Ovary (tissue), 9 donors: ENCODE measurements around the gene SLC9A9. TPM values are rescaled to one million over a fixed set of nuclear protein-coding genes. Genes with fewer than 3 reads are reported as not detected.

Source experiments
- DNase-seq, 5 donors: peaks; one replicate each; pipeline ENCODE4 v3.0.0-alpha.2; 2019 to 2020
- H3K27ac ChIP-seq, 2 donors: fragments of 200-600 bp; one replicate each; pipeline versions ENCODE4 v1.5.1 to v1.8.0; 2019 to 2022
- H3K27me3 ChIP-seq: fragments of 200-600 bp; one replicate; pipeline ENCODE4 v1.8.0; 2022
- H3K36me3 ChIP-seq: fragments of 200-600 bp; sonication (generic); one replicate; pipeline ENCODE4 v1.5.1; 2019
- H3K4me1 ChIP-seq: one replicate; pipeline ENCODE4 v1.8.1; 2013; ENCODE audit warnings: mild to moderate bottlenecking, moderate library complexity; ENCODE audit not compliant: insufficient read depth
- H3K4me3 ChIP-seq: fragments of 200-600 bp; sonication (generic); one replicate; pipeline ENCODE4 v1.5.1; 2017
- H3K9me3 ChIP-seq, 2 donors: fragments of 200-600 bp in 1 of 2; sonication (generic) in 1 of 2; one replicate each; pipeline versions ENCODE4 v1.5.1 to v1.8.1; 2013 to 2019; ENCODE audit warnings: mild to moderate bottlenecking in 1 of 2, moderate library complexity in 1 of 2
- CTCF ChIP-seq, 3 donors: fragments of 450-650 bp in 2 of 3; fragments of 200-600 bp in 1 of 3; IDR thresholded peaks; one replicate each; pipeline versions ENCODE4 v1.5.1 to v1.8.0; 2016 to 2022; ENCODE audit warnings: antibody characterized with exemption in 3 of 3, mild to moderate bottlenecking in 1 of 3
- EP300 ChIP-seq: sonication (generic); formaldehyde crosslinking; IDR thresholded peaks from one replicate; pipeline ENCODE4 v1.6.1; 2017; ENCODE audit warnings: antibody characterized with exemption
- POLR2A ChIP-seq: fragments of 450-650 bp; IDR thresholded peaks from one replicate; pipeline ENCODE4 v1.6.1; 2017; ENCODE audit warnings: antibody characterized with exemption, mild to moderate bottlenecking, moderate library complexity
- WGBS, 3 donors: extraction: QIAGEN DNeasy Blood & Tissue Kit in 1 of 3; methylation state at CpG; one replicate each; pipeline versions ENCODE4 v1.1.5 to v1.1.7; 2013 to 2017; 5-methylcytosine and 5-hydroxymethylcytosine counted together
- intact Hi-C, 4 donors: fragments of 100-400 bp; cut with DNase I; formaldehyde crosslinking; loops; one replicate each; pipeline versions ENCODE4 v1.11.0 to v1.15.1; 2022 to 2023
- polyA plus RNA-seq, 2 donors: library from polyadenylated mRNA; stranded (reverse); fragments of 200-250 nt in 1 of 2; fragments of 350-450 nt in 1 of 2; fragmentation: Illumina TruSeq in 1 of 2; extraction: RNeasy Lipid Tissue Mini Kit (QIAGEN cat#74804) in 1 of 2; gene quantifications; one replicate each; pipeline ENCODE4 v1.2.3, GENCODE V29; 2013 to 2014
- total RNA-seq, 7 donors: library from RNA; depleted of rRNA in 2 of 7; stranded (reverse); fragments of >200 nt in 2 of 7; fragmentation: NEBNext Ultra II Directional in 3 of 7; extraction: Animal tissue kit (Norgen Biotek cat#: 25700) in 3 of 7; gene quantifications; one replicate each; pipeline versions ENCODE4 v1.1.0 to v1.2.4, GENCODE V29; 2016 to 2023
- donor health status: DM: no; HTN: no; CAD: no; lungs with moderate emphysema.
- donor health status: DM: no; HTN: no; CAD: no.
- donor health status: Bipolar disorder and iron deficiency.
- donor health status: DM: yes; HTN: yes; CAD: no.
- donor health status: DM: no; HTN: no; CAD: no.
- donor health status: DM: yes; HTN: yes; CAD: no.

Gene SLC9A9
- total and polyA plus RNA-seq, 9 donors = 7.0 to 22.7 (median 13.5) TPM

GRCh38 chr3:143754090-143754489 is 94.2 kb downstream of the SLC9A9 start:
- no peaks in the 10 kb centered on the region for H3K9me3 ChIP-seq
- H3K36me3 ChIP-seq = no peaks in the 10 kb centered on the region
- WGBS, 3 donors = 0 to 3% (median 3%) methylated on average over 1 of the region's 1 CpG
- H3K27me3 ChIP-seq = no peaks in the 10 kb centered on the region
- H3K4me3 ChIP-seq = no peak overlapping the region
- no peak for DNase-seq
- TF ChIP-seq POLR2A = no peak
- TF ChIP-seq CTCF (IDR thresholded peaks at IDR 0.05) = no peak
- no peak for TF ChIP-seq EP300
- intact Hi-C loops = no loop called here
- H3K4me1 ChIP-seq = peaks cover 2% of the 10 kb centered on the region
- no peak overlapping the region for H3K27ac ChIP-seq

GRCh38 chr3:143753456-143753855 is 94.8 kb downstream of the SLC9A9 start:
- H3K4me1 ChIP-seq = peaks cover 2% of the 10 kb centered on the region
- no peaks in the 10 kb centered on the region for H3K9me3 ChIP-seq
- no peaks in the 10 kb centered on the region for H3K36me3 ChIP-seq
- H3K27ac ChIP-seq = no peak overlapping the region
- no peaks in the 10 kb centered on the region for H3K27me3 ChIP-seq
- DNase-seq = no peak
- TF ChIP-seq POLR2A (no peak), EP300 (no peak), CTCF (IDR thresholded peaks at IDR 0.05) (no peak)
- no peak overlapping the region for H3K4me3 ChIP-seq
- intact Hi-C loops = no loop called here

DNA sequence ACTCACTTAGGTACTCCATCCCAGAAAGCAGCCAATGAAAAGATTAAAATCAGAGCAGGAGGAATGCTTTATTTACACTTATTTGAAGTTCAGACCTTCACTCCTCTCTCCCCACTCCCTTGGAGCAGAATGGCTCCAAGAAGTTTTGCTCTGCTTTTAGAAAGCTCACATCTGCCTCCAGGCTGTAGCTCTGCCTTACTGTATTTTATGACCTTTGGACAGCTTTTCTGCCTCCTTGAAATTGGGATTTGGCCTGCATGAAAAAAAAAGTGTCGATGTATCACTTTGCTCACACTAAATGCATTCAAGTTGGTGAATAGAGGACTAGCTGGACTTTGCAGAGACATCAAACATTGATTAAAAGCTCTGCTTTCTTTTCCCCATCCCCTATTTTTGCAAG is 95.3 kb downstream of the SLC9A9 start:
- H3K27ac ChIP-seq = no peak overlapping the region
- H3K9me3 ChIP-seq = no peaks in the 10 kb centered on the region
- DNase-seq = no peak
- TF ChIP-seq EP300 (no peak), CTCF (IDR thresholded peaks at IDR 0.05) (no peak), POLR2A (no peak)
- 8 to 33% (median 9%) methylated on average over 1 of the region's 1 CpG for WGBS, 3 donors
- H3K4me1 ChIP-seq = peaks cover 2% of the 10 kb centered on the region
- no peak overlapping the region for H3K4me3 ChIP-seq
- intact Hi-C loops = no loop called here
- no peaks in the 10 kb centered on the region for H3K27me3 ChIP-seq
- no peaks in the 10 kb centered on the region for H3K36me3 ChIP-seq

- DNase-seq = no peak
- H3K9me3 ChIP-seq = no peaks in the 10 kb centered on the region
- no peak for TF ChIP-seq CTCF (IDR thresholded peaks at IDR 0.05)
- TF ChIP-seq EP300 = no peak
- TF ChIP-seq POLR2A = no peak
- intact Hi-C loops = no loop called here
- no peaks in the 10 kb centered on the region for H3K36me3 ChIP-seq
- H3K27me3 ChIP-seq = no peaks in the 10 kb centered on the region
- peaks cover 2% of the 10 kb centered on the region for H3K4me1 ChIP-seq
- no peak overlapping the region for H3K4me3 ChIP-seq
- WGBS, 3 donors = 88 to 97% (median 93%) methylated on average over 4 of the region's 4 CpGs
- H3K27ac ChIP-seq = no peak overlapping the region
These were observed 96.6 kb downstream of the SLC9A9 start for GRCh38 chr3:143751643-143752178.

GRCh38 chr3:143750841-143751240 is 97.4 kb downstream of the SLC9A9 start:
- H3K4me1 ChIP-seq = peaks cover 2% of the 10 kb centered on the region
- H3K4me3 ChIP-seq = no peak overlapping the region
- H3K27me3 ChIP-seq = no peaks in the 10 kb centered on the region
- DNase-seq = no peak
- no peak overlapping the region for H3K27ac ChIP-seq
- H3K9me3 ChIP-seq = no peaks in the 10 kb centered on the region
- 87 to 98% (median 91%) methylated on average over 2 of the region's 2 CpGs for WGBS, 3 donors
- H3K36me3 ChIP-seq = no peaks in the 10 kb centered on the region
- TF ChIP-seq CTCF (IDR thresholded peaks at IDR 0.05) (no peak), POLR2A (no peak), EP300 (no peak)
- intact Hi-C loops = no loop called here
